ENCODE measurements around the gene RPS6KA5. TPM values are rescaled to one million over a fixed set of nuclear protein-coding genes. Genes with fewer than 3 reads are reported as not detected.
"Not testable (repeated sequence)": the region's sequence is repeated elsewhere in the genome, so short reads cannot be mapped to it uniquely, and the experiment has no call there.

Gene RPS6KA5
- total RNA-seq, 4 donors from 2014 or later, result 8.2 to 13.6 (median 10.2) TPM

DNA sequence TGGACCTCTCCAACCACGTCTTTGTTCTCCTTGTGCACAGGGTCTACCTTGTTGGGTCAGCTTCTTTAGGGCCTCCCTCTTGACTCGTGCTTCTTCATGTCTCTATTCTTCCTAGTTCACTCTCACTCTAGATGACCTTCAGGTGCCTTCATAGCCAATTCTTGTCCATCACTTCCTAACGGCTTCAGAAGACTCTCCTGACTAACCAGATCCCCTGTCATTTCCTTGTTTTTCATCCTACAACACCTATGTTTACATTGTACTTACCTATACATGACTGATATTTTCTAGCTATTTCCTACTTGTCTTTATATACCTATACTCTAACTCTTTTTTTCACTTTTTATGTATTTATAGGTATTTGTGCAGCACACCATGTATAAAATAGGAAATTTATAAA is 117.1 kb downstream of the RPS6KA5 start:
- no peak for TF ChIP-seq CTCF (IDR thresholded peaks at IDR 0.05)
- no peak for TF ChIP-seq POLR2A (IDR thresholded peaks at IDR 0.05)
- no peak overlapping the region for H3K4me3 ChIP-seq (ENCODE audit: low read depth, poor library complexity, severe bottlenecking)
- 93% methylated on average over 3 of the region's 3 CpGs for WGBS, 2 donors
- intact Hi-C loops (cut with DNase I; ENCODE audit: low total_unique reads), result no loop called here
- no peak for DNase-seq (ENCODE audit: low spot score in 2 of 2)

DNA sequence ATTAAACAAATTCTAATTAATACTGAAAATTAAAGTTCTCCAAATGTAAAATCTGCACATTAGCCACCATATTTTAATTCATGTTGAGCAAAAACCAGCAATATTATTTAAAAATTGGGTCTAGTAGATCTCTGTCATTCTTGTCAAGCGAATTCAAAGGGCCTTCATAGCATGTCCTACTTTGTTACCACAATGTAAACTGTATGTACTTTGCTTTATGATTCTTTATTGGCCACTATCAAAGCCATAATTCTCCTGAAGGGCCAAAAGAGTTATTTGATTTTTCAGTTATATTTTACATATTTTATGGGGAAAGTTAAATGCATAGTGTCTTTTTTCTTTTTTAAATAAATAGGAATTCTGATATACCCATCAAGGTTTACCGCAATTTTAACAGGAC is 117.9 kb downstream of the RPS6KA5 start:
- TF ChIP-seq POLR2A (IDR thresholded peaks at IDR 0.05), result no peak
- TF ChIP-seq CTCF (IDR thresholded peaks at IDR 0.05), result no peak
- no peak overlapping the region for H3K4me3 ChIP-seq (ENCODE audit: low read depth, poor library complexity, severe bottlenecking)
- 99% methylated on average over 2 of the region's 2 CpGs for WGBS, 2 donors
- intact Hi-C loops (cut with DNase I; ENCODE audit: low total_unique reads), result no loop called here
- no peak for DNase-seq (ENCODE audit: low spot score in 2 of 2)

- intact Hi-C loops (cut with DNase I; ENCODE audit: low total_unique reads), result no loop called here
- WGBS, 2 donors, result 97 to 99% methylated on average over 2 of the region's 2 CpGs
- no peak for DNase-seq (ENCODE audit: low spot score in 2 of 2)
- no peak for TF ChIP-seq POLR2A (IDR thresholded peaks at IDR 0.05)
- TF ChIP-seq CTCF (IDR thresholded peaks at IDR 0.05), result no peak
- no peak overlapping the region for H3K4me3 ChIP-seq (ENCODE audit: low read depth, poor library complexity, severe bottlenecking)
These were observed 118.7 kb downstream of the RPS6KA5 start for GRCh38 chr14:90941706-90942105.

- TF ChIP-seq CTCF (IDR thresholded peaks at IDR 0.05), result no peak
- TF ChIP-seq POLR2A (IDR thresholded peaks at IDR 0.05), result no peak
- H3K4me3 ChIP-seq (ENCODE audit: low read depth, poor library complexity, severe bottlenecking), result no peak overlapping the region
- no peak for DNase-seq (ENCODE audit: low spot score in 2 of 2)
- intact Hi-C loops (cut with DNase I; ENCODE audit: low total_unique reads), result no loop called here
- WGBS, 2 donors, result 96% methylated on average over 5 of the region's 5 CpGs
These were observed 120.0 kb downstream of the RPS6KA5 start for GRCh38 chr14:90940318-90940962.

GRCh38 chr14:90939252-90939795 is 121.1 kb downstream of the RPS6KA5 start:
- intact Hi-C loops (cut with DNase I; ENCODE audit: low total_unique reads); H3K4me3 ChIP-seq (ENCODE audit: low read depth, poor library complexity, severe bottlenecking); DNase-seq (ENCODE audit: low spot score in 2 of 2): not testable (repeated sequence)
- 96% methylated on average over 4 of the region's 4 CpGs for WGBS, 2 donors

DNA sequence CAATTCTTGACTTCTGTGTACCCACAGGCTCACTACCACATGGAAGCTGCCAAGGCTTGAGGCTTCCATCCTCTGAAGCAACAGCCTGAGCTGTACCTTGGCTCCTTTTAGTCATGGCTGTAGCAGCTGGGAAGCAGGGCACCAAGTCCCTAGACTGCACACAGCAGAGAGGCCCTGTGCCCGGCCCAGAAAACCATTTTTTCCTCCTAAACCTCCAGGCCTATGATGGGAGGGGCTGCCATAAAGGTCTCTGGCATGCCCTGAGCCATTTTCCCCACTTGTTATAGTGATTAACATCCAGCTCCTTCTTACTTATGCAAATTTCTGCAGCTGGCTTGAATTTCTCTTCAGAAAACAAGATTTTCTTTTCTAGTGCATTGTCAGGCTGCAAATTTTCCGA is 121.8 kb downstream of the RPS6KA5 start:
- 93 to 96% methylated on average over 2 of the region's 2 CpGs for whole genome bisulfite sequencing, 2 donors
- intact Hi-C loops (cut with DNase I; ENCODE audit: low total_unique reads), result no loop called here
- TF ChIP-seq CTCF (IDR thresholded peaks at IDR 0.05), result no peak
- no peak for TF ChIP-seq POLR2A (IDR thresholded peaks at IDR 0.05)
- H3K4me3 ChIP-seq (ENCODE audit: low read depth, poor library complexity, severe bottlenecking), result no peak overlapping the region
- no peak for DNase-seq (ENCODE audit: low spot score in 2 of 2)
